Central memory CD8-positive, alpha-beta T cell (primary cell): ENCODE data around the gene TUB.

Source experiments
- ATAC-seq: fragments of 150-1000 bp; cut with Tn5 transposase; replicated peaks from 2 replicates; pipeline ENCODE4 v1.10.0; 2022; ENCODE audit warnings: mild to moderate bottlenecking, moderate FRiP score, moderate number of reproducible peaks; ENCODE audit not compliant: poor library complexity, severe bottlenecking; ENCODE audit errors: extremely low read depth
- DNase-seq, 2 donors: peaks; one replicate each; pipeline ENCODE4 v3.0.0; 2021; ENCODE audit warnings: low spot score in 2 of 2
- H3K27ac Mint-ChIP-seq: one replicate; pipeline ENCODE4 v1.8.0; 2022; ENCODE audit warnings: low read depth, mild to moderate bottlenecking, moderate library complexity, mixed read lengths
- H3K27me3 Mint-ChIP-seq: one replicate; pipeline ENCODE4 v1.8.0; 2022; ENCODE audit warnings: mixed read lengths
- H3K36me3 Mint-ChIP-seq: one replicate; pipeline ENCODE4 v1.8.0; 2022; ENCODE audit warnings: mild to moderate bottlenecking, moderate library complexity, mixed read lengths; ENCODE audit not compliant: insufficient read depth
- H3K4me1 Mint-ChIP-seq: one replicate; pipeline ENCODE4 v1.8.0; 2022; ENCODE audit warnings: mixed read lengths
- H3K4me3 Mint-ChIP-seq: one replicate; pipeline ENCODE4 v1.8.0; 2022; ENCODE audit warnings: mild to moderate bottlenecking, moderate library complexity, mixed read lengths
- H3K9me3 Mint-ChIP-seq: one replicate; pipeline ENCODE4 v1.8.0; 2022; ENCODE audit warnings: mixed read lengths

Gene TUB

DNA sequence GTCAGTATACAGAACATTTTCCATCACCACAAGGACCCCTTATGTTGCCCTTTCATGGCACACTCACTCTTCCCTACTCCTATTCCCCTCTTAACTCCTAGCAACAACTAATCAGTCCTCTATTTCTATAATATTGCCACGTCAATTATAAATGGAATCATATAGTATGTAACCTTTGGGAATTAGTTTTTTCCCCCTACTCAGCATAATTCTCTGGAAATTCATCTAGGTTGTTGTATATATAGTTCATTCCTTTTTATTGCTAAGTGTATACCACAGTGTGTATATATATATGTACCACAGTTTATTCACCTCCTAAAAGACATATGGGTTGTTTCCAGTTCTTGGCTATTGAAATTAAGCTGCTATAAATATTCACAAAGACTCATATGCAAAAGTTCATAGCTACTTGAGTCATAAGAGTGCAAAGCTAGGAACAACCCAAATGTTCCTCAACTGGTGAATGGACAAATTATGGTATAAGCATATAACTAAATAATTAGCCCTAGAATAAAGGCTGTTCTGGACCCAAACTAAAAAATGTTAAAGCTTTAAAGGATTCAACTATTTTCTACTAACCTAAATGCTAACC, 41.3 kb downstream of the TUB start:
- no peak for DNase-seq
- no peak for ATAC-seq
- Mint-ChIP-seq H3K36me3 (peaks cover 7% of the 10 kb centered on the region), H3K4me3 (no peak overlapping the region), H3K9me3 (no peaks in the 10 kb centered on the region), H3K4me1 (no peaks in the 10 kb centered on the region), H3K27me3 (no peaks in the 10 kb centered on the region), H3K27ac (no peak overlapping the region)

DNA sequence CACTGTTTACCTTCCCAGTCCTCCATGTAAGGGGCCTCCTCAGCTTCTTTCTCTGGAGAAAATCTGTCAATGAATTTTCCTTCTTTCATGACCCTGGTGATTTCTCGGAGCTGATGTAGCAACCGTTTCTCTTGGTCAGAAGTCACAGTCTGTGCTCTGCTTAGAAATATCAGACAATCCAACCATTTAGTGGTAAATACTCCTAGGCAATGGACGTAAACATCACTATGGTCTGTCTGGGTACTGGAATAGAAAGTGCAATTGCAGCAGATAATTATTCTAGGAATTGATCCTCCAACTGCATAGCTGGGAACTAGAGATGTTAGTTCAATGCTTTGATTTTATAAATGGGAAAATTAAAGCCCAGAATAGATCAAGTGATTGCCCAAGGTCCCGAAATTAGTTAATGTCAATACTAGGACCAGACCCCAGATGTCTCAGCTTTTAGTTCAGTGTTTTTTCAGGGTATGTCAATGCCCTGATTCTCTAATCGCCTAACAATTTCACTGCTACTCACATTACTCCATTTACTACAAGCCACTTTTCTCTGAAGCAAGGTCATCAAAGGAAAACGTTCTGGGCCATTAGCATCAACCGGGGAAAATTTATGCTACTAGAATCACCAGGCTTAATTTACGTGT, 45.8 kb downstream of the TUB start:
- H3K4me1 Mint-ChIP-seq, result no peaks in the 10 kb centered on the region
- H3K27me3 Mint-ChIP-seq, result no peaks in the 10 kb centered on the region
- no peak for DNase-seq
- no peak for ATAC-seq
- no peak overlapping the region for H3K27ac Mint-ChIP-seq
- H3K36me3 Mint-ChIP-seq, result peaks cover 4% of the 10 kb centered on the region
- no peaks in the 10 kb centered on the region for H3K9me3 Mint-ChIP-seq
- H3K4me3 Mint-ChIP-seq, result no peak overlapping the region

DNA sequence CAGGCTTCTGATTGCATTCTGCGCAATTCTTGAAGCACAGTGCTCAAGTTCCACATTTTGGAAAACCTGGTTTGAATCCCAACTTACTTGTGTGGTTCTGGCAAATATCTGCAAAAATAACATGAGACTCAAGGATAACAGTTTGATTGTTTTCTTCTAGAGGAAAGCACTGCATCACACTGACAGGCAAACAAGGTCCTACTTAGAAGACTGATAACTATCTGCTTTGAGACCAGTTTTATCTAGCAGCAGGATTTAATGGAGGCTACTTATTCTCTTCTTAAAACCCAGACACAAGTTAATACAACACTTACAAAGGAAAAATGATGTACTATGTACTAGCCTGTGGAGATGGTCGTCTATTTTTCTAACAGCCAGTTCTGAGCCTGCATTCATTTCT, 46.4 kb downstream of the TUB start:
- DNase-seq, result no peak
- no peaks in the 10 kb centered on the region for H3K9me3 Mint-ChIP-seq

DNA sequence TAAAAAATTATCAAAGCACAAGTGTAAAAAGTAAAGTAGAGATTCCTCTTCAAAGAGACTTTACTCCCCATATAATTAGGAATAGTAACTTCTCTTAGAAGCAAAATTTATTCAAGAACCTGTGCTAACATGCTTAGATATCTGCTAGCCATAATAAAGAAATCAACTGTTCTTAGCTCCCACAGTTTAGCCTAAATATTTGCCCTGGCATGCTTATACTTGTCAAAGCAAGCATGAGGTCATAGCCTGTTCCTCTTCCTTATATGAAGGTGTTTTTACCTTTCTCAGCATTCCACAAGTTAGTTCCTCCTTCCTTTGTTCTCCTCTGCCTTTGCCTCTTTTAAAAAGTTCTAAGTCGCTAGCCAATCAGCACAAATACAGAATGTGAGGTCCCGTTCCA, 57.5 kb downstream of the TUB start:
- Mint-ChIP-seq H3K4me3 (no peak overlapping the region), H3K36me3 (peaks cover 11% of the 10 kb centered on the region), H3K4me1 (no peaks in the 10 kb centered on the region), H3K27ac (no peak overlapping the region), H3K9me3 (no peaks in the 10 kb centered on the region), H3K27me3 (no peaks in the 10 kb centered on the region)
- no peak for ATAC-seq
- no peak for DNase-seq

More for the DNA sequence above, 46.4 kb downstream of the TUB start:
- no peak overlapping the region for H3K27ac Mint-ChIP-seq
- no peak overlapping the region for H3K4me3 Mint-ChIP-seq
- H3K4me1 Mint-ChIP-seq, result no peaks in the 10 kb centered on the region
- H3K36me3 Mint-ChIP-seq, result peaks cover 4% of the 10 kb centered on the region
- H3K27me3 Mint-ChIP-seq, result no peaks in the 10 kb centered on the region
- no peak for ATAC-seq

DNA sequence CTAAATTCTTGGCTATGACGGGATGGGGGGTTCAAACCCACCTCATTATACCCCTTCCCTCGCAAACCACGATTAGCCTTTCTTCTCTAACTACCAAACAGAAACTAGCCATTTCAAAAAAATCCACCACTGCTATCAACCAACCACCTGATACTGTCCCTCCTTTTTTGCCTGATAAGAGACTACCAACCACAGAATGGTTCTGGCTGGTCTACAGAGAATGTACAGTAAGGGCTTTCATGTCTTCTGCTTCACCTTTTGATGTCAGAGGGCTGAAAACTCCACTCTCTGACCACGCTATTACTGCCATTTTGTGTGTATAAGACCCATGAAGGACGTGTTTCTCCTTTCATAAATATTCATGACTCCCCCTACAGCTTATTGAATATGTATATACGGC, 68.7 kb downstream of the TUB start:
- ATAC-seq (no peak), DNase-seq (no peak)
- peaks cover 14% of the 10 kb centered on the region for H3K27me3 Mint-ChIP-seq
- H3K9me3 Mint-ChIP-seq, result no peaks in the 10 kb centered on the region
- no peaks in the 10 kb centered on the region for H3K4me1 Mint-ChIP-seq
- no peak overlapping the region for H3K27ac Mint-ChIP-seq
- no peak overlapping the region for H3K4me3 Mint-ChIP-seq
- no peaks in the 10 kb centered on the region for H3K36me3 Mint-ChIP-seq
